SKM-1 treated with dmso at 0.1 percent for 144 hours (cell line): Measurements from ENCODE around the gene CFAP74.

Experiments
- DNase-seq: peaks from one replicate; lab custom pipeline; 2025; ENCODE audit not compliant: unreplicated experiment; lab: John Stamatoyannopoulos, UW

Gene CFAP74

DNA sequence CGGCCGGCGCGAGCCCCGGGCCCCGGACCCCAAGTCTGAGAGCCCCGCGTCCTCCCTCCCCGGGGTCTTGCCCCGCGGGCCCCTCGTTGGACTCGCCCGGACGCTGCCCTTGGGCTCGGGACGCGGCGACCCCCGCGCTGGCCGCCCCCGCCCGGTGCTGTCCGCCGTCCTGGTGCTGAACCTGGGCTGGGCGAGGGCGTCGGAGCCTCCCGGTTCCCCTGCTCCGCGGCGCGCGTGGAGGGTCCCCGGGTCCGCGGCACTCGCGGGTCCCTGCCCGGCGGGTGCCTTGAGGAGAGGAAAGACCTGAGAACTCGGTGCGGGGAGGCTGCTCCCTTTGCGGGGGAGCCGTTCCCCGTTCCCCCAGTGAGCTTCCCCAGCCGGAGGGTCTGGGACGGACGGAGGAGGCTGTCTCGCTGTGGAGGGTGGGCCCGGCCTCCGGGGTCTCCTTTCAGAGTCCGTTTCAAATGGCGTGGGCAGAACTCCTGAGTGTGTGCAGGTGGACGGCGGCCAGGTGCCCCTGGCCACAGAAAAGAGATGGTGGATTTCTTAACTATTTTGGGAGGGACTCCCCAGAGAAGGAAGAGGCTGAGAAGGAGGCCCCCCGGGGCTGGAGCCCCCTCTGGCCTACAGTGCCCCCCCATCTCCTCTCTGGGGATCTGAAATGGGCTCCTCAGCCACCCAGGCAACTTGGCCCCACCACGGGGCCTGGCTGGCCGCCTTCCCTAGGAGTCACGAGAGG lies 16.2 kb upstream of the CFAP74 start:
- DNase-seq: no peak

GRCh38 chr1:2019172-2019543 lies 15.6 kb upstream of the CFAP74 start, which contains the start of gene GABRD:
Gene GABRD, plus strand, starts transcription at chr1:2019345. Its CDS starts 79 bp downstream, at chr1:2019424.
- DNase-seq: no peak

DNA sequence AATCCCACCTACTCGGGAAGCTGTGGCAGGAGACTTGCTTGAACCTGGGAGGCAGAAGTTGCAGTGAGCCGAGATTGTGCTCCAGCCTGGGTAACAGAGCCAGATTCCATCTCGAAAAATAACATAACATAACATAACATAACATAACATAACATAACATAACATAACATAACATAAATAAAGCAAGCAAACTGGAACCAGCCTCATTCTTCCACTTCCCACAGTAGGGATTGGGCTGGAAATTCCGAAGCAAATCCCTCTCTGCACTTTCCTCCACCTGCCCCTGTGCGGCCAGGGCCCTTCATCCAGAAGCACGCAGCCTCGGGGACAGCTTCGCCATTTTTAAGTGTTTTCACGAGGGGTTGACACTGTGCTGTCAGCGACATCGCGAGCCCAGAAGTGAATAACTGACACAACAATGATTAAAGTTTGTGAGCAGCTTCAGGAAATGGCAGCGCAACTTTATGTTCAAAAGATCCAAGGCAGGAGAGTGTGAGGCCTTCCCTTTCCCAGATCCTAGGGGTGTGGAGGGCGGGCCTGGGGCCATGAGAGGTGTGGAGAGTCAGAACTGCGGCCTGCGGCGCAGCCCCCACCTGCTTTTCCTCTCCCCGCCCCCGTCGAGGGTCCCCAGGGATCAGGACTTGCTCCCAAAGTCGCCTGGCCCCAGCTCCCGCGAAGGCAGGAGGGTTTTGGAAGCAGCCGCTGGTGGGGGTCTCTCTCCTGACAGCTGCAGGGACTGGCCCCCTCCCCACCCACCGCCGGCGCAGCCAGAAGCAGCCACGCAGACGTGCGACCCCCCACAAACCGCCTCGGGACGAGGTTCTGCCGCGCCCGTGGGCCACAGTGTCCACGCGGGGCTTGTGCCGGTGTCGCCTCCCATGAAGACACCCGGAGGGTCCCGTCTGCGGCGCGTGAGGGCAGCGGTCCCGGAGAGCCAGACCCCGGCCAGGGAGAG lies 14.9 kb upstream of the CFAP74 start:
- no peak for DNase-seq

DNA sequence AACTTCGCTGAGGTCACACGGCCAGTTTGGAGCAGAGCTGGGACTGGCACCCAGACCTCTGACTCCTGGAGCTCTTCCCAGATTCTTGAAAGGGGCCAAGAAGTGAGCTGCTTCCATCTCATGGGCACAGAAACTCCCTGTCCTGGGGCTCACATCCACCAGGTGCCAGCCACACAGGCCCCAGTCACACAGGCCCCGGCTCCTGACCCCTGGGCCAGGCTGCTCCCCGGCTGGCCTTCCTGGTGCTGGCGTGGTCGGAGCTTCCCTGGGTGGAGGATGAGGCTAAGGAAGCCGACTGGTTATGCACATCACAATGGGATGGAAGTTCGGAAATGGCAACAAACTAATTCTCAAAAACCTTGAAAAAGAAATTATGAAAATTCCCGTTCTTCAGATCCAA lies 12.5 kb upstream of the CFAP74 start:
- DNase-seq: no peak

DNA sequence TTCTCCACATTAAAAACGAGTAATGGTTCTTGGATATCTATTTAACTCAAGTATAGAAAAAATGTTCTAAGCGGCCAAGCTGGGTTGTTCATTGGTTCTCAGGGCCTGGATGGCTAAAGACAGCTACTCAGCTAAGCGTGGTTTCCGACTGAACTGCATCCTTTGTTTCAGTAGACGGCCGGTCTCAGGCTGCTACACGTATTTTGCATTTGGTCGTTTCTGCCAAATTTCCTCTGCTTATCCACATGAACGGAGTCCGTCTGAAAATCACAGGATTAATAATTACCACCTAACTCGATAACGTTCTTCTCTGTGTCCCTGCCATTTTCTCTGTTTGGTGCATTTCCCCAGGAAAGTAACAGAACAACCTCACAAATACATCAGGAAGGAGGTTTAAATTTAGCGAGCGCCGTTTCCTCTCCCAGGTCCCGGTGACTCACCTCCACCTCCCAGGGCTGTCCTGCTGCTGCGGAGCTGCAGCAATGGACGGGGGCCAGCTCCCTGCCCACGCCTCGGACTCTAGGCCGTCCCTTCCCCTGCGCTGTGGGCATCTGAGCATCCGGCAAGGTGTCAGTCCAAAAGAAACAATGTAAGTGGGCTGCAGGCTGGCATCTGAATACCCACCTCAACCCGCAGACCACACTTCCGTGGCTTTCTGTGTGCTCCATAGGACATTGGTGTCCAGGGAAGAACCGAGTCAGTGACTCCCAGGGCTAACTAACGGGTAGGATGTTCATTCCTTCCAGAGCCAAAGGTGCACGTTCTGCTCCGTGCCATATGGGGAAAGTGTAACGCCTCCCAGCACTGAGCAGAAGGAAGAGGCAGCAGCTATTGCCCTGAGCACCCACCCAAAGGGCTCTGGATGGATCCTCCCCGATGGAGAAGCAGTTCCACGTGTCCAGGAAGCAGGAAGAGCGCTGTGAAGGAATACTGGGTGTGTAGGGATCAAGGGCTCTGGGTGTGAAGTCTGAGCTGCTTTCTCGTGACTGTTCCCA lies 11.5 kb upstream of the CFAP74 start:
- DNase-seq: no peak

GRCh38 chr1:2014181-2014580 lies 10.6 kb upstream of the CFAP74 start:
- DNase-seq: no peak

DNA sequence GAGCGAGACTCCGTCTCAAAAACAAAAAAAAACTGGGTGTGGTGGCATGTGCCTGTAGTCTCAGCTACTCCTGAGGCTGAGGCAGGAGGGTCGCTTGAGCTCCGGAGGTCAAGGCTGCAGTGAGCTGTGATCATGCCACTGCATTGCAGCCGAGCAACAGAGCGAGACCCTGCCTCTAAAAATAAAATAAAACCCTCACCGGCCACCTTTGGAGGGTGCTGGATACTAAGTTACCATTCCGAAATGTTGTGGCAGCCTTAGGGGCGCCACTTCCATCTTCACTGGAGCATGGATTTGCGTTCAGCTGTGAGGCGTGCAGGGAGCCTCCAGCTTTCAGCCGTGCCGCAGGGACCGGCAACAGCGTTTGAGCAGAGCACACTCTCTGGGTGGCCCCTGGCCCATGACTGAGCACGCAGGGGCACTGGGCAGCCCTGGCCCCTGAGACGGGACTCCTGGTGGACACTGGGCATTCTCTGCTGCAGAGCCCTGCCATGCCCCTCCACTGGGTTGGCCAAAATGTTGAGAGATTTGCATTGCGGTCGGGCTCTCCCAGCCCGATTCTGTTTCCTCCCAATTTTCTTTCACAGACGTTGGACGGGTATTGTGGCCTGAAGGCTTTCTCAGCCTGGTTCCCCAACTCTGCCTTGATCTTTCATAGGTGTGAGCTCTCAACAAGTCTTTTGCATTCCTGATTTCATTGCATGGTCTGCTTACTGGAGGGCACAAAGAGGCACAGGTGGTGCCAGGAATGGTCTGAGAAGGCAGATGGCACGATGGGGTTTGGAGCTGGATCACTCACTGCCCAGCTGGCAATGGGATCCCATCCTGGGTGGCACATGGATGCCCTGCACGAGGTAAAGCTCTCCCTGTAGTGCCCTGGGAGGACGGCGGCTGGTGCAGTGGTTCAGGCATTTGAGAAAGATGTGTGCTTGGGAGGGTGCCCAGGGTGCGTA lies 5.8 kb upstream of the CFAP74 start:
- DNase-seq: no peak

DNA sequence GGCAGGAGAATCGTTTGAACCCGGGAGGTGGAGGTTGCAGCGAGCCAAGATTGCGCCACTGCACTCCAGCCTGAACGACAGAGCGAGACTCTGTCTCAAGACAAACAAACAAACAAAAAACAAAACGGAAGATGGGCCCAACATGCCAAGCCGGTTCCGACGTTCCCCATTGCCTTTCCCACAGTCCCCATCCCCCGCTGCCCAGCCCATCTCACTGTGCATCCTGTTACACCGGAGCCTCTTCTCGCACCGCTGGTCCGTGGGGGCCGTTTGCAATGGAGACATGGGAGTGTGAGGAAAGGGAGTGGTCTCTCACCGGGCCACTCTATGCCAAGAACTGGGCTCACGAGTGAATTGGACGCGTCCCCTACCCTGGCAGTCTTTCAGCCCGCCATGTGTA lies 1.3 kb upstream of the CFAP74 start:
- no peak for DNase-seq

DNA sequence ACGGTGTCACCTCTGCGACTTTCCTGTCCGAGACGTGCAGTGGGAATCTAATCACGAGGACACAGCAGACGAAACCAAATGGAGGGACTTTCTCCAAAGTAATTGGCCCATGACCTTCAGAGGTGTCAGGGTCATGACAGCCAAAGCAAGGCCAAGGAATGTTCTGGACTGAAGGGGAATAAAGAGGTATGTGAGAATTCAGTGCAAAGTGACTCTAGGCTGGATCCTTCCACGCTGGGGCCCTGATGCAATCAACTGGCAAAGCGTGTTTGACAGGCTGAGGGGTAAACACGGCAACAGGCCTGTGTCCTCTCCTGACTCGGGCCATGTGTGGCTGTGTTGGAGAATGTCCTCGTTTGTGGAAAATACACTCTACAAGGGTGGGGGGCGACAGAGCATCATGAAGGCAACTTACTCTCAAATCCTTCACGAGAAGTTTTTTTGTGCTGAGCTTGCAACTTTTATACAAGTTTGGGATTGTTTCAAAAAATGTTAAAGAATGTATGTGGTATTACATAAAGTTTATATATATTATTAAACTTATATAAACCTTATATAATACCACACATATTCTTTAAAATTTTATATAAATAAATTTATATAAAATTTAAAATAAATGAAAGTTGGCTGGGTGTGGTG lies 1.7 kb downstream of the CFAP74 start:
- DNase-seq: no peak

DNA sequence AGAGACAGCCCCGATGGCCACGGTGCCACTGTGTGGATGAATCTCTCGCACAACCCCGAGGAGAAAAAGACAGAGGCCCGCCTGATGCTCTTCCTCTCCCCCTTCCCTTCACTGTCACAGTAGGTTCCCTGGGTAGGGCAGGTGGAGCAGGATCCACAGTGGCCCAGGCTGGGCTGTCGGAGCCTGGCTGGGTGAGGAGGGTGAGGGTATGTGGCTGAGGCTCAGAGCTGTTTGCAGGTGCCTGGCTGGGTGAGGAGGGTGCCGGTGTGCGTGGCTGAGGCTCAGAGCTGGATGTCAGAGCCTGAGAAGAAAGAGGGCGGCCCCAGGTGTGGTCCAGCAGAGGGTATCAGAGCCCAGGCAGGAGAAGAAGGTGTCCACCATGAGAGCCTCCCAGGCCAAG lies 2.7 kb downstream of the CFAP74 start:
- DNase-seq: no peak

GRCh38 chr1:2000432-2000831 lies 3.2 kb downstream of the CFAP74 start:
- no peak for DNase-seq

DNA sequence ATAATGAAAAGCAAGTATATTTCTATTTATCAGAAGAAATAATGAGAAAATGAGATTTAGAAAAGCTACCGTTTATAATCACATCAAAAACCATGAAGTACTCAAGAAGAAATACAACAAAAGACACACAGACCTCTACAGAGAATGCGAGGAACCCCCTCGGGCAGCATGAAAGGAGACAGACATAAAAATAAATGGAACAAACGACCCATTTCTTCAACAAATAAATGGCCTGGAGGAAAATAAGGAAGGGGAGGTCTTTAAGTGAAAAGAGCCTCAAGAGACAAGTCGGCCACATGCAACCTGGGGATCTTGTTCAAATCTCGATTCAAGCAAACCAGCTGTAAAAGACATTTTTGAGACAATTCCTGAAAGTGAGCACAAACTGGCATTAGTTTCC lies 6.0 kb downstream of the CFAP74 start:
- no peak for DNase-seq

DNA sequence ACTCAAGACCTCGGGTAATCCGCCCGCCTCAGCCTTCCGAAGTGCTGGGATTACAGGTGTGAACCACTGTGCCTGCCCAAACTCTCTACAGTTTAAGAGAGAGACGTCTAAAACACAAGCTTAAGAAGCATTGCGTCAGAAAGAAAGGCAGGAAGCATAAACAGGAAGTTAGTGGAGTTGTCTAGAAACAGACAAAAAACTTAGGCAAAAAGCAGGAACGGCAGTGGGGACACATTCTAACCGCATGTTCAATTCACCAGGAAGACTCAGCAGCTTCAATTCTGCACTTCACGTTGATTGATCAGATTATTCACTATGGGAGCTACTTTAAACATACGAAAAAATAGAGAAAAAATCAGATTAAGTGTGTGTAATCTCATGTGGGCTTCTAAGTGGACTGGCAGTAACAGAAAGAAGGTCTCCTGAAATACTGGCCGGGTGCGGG lies 7.4 kb downstream of the CFAP74 start:
- peak; percentile 91 for DNase-seq

GRCh38 chr1:1994536-1994935 lies 9.1 kb downstream of the CFAP74 start:
- DNase-seq: no peak

GRCh38 chr1:1990222-1990621 lies 13.4 kb downstream of the CFAP74 start:
- DNase-seq: no peak

DNA sequence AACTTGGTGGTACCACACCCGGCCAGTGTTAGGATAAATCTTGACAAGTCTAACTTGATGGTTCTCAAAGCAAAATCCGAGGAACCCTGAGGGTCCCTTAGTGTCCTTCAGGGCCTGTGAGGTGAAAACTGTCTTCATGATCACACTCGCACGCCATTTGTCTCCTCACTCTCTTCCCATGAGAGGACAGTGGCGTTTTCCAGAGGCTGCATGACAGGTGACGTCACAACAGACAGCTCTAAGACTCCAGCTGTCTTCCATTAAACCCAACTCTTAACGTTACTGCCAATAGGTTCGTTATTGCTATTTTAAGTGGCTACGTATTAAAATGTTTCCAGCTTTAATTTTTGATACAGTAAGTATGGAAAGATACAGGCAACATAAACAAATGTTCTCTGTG lies 13.8 kb downstream of the CFAP74 start:
- no peak for DNase-seq

GRCh38 chr1:1989102-1989542 lies 14.5 kb downstream of the CFAP74 start:
- DNase-seq: no peak

GRCh38 chr1:1988061-1988945 lies 15.3 kb downstream of the CFAP74 start:
- DNase-seq: no peak
